HG03066 (cell line): ENCODE measurements around the gene CCDC85B.
A peak's percentile ranks its signal among the peaks of the same experiment; 100 is the strongest.

Experiments
- ATAC-seq: cut with Tn5 transposase; IDR thresholded peaks from one replicate; pipeline ENCODE4 v1.9.1; 2021; ENCODE audit warnings: low read depth; ENCODE audit not compliant: unreplicated experiment

CCDC85B gene

GRCh38 chr11:65900899-65901180 lies 10.4 kb downstream of the CCDC85B start:
- no peak for ATAC-seq

GRCh38 chr11:65903068-65903481 lies 12.6 kb downstream of the CCDC85B start:
- no peak for ATAC-seq

GRCh38 chr11:65903715-65904114 lies 13.2 kb downstream of the CCDC85B start:
- ATAC-seq: no peak

DNA sequence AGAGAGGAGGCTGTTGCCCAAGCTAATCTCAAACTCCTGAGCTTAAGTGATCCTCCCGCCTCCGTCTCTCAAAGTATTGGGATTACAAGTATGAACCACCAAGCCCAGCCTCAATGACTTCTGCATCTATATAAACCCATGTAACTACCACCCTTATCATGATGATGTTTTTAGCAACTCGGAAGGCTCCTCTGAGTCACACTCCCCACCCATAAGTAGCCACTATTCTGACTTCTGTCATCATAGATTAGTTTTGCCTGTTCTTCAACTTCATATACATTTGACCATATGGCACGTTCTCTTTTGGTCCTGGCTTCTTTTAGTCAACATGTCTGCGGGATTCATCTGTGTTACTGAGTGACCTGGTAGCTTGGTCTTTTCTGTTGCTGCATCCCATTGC lies 16.1 kb downstream of the CCDC85B start:
- no peak for ATAC-seq

DNA sequence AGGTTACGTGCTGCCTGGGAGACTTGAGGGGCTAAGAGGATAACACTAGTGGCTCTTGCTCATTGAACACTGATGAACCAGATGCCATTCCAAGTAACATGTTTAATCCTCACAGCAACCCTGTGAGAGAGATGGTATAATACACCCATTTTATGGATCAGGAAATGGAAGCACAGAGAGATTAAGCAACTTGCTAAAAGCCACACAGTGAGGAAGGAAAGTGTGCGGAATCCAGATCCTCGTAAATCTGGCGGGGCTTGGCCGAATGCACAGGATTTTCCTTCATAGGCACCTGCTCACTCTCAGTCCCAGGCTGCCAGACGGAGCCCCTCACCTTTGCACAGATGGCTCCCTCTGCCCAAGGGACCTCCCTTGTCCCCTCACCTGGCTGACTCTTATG lies 17.4 kb downstream of the CCDC85B start:
- ATAC-seq: no peak

- no peak for ATAC-seq
Measured at GRCh38 chr11:65911682-65912568, 21.5 kb downstream of the CCDC85B start.

DNA sequence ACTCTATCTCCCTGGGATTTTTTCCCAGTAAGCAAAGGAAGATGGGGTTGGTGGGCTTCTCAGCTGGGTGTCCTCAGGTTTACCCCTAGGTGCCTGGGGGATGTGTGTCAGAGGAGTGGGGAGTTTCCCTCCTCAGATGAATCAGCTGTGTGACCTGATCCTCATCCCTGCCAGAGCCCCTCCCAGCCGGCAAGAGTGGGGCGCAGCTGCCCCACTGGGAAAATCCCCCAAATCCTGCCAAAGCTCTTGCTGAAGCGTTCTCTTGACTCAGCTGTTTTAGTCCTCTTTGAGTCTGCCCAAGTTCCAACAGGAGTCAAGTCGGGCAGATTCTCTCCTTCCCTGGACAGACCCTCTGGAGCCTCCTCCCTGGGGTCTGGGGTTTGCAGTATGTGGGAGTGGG lies 22.4 kb downstream of the CCDC85B start:
- ATAC-seq: no peak

- ATAC-seq: no peak
Measured at GRCh38 chr11:65915101-65915820, 24.8 kb downstream of the CCDC85B start.

- ATAC-seq: no peak
Measured at GRCh38 chr11:65915821-65916251, 25.4 kb downstream of the CCDC85B start.

DNA sequence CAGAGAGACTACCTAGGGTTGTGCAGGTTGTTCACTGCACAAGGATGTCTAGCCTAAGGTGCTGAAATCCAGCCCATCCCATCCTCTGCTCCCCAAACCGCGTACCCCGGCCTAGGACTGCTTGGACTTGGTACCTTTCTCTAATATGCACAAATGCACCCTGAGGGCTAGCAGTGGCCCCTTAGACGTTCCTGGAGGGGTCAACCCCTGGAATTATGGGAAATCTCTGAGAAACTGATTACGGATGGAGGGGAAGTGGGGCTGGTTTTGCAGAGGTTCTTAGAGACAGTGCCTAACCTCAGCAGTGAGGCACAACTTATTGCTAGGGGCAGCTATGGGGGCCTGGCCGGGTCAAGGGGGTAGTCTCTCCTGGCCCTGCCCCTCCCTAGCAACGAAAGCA lies 25.9 kb downstream of the CCDC85B start:
- ATAC-seq: no peak

GRCh38 chr11:65917077-65917433 lies 26.6 kb downstream of the CCDC85B start:
- ATAC-seq: no peak

DNA sequence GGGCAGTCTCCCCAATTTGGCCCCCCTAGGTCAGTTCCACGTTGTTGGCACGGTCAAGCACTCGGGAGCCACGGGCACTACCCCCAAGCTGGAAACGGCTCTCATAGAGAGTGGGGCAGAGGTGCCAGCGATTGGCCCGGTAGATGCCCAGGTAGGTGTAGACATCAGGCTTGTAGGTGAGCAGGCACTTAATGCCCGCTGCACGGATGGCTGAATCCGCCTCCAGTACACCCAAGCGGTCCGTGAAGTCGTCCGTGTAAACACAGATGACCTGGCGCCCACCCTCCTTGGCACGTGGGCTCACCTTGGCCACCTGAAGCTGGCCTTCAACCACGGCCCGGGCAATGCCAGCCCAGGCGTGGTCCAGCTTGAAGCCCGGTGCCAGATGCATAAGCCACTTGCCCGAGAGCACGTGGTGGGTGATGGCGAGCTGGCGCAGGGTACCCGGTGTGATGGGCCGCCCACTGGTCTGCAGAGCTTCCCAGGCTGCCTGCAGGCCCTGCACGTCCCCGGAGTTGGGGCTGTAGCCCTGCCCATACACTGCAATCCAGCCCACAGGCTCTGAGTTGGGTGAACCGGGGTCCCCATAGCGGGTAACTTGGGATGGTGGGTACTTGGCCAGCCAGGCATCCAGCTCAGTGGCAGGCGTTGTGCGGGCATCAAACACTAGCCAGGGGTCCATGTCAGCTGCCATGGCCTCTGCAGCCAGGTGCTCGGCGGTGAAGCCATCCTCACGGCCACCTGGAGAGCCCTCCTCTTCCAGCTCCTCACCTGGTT lies 27.1 kb downstream of the CCDC85B start:
- ATAC-seq: no peak

DNA sequence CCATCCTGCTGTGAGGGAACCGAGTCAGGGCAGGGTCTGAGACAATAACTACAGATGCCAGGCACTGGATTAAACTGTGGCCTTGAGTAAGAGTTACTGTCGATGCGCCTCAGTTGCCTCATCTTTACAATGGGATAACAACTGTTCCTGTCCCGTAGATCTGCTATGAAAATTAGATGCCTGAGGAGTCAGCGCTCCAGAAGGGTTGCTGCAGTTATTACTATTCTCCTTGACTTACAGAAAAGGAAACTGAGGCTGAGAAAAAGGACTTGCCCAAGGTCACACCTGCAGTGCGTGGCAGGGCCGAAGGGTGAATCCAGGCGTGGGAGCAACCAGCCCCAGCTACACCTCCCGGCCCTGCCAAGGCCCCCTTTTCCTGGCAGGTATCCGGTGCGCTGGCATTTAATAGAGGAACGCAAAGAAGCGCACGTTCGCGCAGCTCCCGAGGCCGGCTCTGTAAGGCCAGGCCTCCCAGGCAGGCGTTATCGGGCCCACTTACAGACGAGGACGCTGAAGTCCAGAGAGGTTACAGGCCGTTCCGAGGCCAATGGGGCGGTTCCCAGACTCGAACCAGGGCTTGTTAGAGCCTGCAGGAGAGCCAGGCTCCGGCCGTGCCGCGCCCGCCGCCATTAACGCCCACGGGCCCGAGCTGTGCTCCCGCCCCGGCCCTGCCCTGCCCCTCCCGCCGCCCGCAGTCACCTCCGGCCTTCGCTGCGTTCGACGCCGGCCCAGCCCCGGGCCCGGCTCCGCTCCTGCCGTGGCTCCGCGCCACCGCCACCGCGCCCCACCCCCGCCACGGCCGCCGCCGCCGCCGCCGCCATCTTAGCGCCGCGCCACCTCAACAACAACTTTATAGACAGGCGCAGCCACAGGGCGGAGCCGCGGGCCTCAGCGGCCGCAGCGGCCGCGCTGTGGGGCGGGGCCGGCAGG lies 28.0 kb downstream of the CCDC85B start, which contains the start of gene C11orf68:
TSS of gene C11orf68 (minus strand) at position 852 of the 930 bp plus-strand sequence. CDS start at position 821, 31 bp downstream.
- peak; percentile 41 for ATAC-seq

DNA sequence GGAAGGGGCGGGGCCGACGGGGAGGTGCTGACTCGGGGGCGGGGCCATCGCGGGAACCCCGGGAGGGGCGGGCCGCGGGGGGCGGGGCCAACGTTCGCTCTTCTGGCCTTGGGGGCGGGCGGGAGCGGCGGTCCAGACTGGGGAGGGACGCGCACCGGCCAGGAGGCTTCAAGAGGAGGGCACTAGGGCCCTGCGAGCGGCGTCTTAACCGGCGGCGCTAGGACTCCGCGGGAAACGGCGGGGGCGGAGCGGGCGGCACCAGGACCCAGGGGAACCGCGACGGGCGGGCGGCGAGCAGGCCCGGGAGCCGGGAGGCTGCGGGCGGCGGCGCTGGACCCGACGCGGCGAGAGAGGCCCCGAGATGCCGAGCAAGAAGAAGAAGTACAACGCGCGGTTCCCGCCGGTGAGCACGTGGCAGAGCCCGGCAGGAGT lies 28.7 kb downstream of the CCDC85B start, which contains the start of gene DRAP1:
TSS of gene DRAP1 (plus strand) at position 286 of the 432 bp plus-strand sequence. CDS start at position 362, 76 bp downstream.
- ATAC-seq: peak; percentile 86

- peak; percentile 29 for ATAC-seq
Measured at GRCh38 chr11:65919573-65920371, 29.3 kb downstream of the CCDC85B start.

GRCh38 chr11:65920372-65920802 lies 29.9 kb downstream of the CCDC85B start:
- no peak for ATAC-seq

- ATAC-seq: no peak
Measured at GRCh38 chr11:65921033-65921555, 30.6 kb downstream of the CCDC85B start.

- ATAC-seq: no peak
Measured at GRCh38 chr11:65921876-65922275, 31.4 kb downstream of the CCDC85B start.

- no peak for ATAC-seq
Measured at GRCh38 chr11:65922565-65922964, 32.1 kb downstream of the CCDC85B start.
